Muscle of back (tissue), 13 donors: ENCODE measurements around the gene ELAPOR1. TPM values are rescaled to one million over a fixed set of nuclear protein-coding genes. Genes with fewer than 3 reads are reported as not detected.
A peak's percentile ranks its signal among the peaks of the same experiment; 100 is the strongest.

Experiments used
- DNase-seq, 3 donors: peaks; one replicate each; pipeline versions ENCODE4 v3.0.0 to v3.0.0-alpha.2; 2013
- long read RNA-seq, 9 donors: transcript quantifications; one replicate each; lab custom pipeline, GENCODE V29; 2026
- polyA plus RNA-seq, 10 donors: library from polyadenylated mRNA; unstranded; fragments of 120-200 nt; gene quantifications; one replicate each; pipeline ENCODE4 v1.2.1, GENCODE V29; 2013; ENCODE audit not compliant: insufficient read length in 10 of 10

ELAPOR1 gene
- 1 to 10 TPM in 1 of 10 donors, under 1 TPM in 9; 0.19 to 1.0 (median 0.35) TPM for polyA plus RNA-seq
- long read RNA-seq, donor 1 = 0 reads
- long read RNA-seq, donor 2 = 0 reads
- long read RNA-seq, donor 3 = 0 reads
- long read RNA-seq, donor 4 = 0 reads
- long read RNA-seq, donor 5 = 0 reads
- long read RNA-seq, donor 6 = 0 reads
- long read RNA-seq, donor 7 = 0 reads
- long read RNA-seq, donor 8 = 0 reads
- long read RNA-seq, donor 9 = 0 reads

- DNase-seq = peak in 1 of 3 donors; percentile 74
These were observed at the start of gene ELAPOR1 for GRCh38 chr1:109113590-109114341. TSS of gene ELAPOR1 (plus strand) at chr1:109114115. CDS start at chr1:109114184, 69 bp downstream.

GRCh38 chr1:109065137-109065536 is 48.8 kb upstream of the ELAPOR1 start:
- DNase-seq = no peak

- no peak for DNase-seq
These were observed 46.0 kb upstream of the ELAPOR1 start for GRCh38 chr1:109067883-109068282.

- DNase-seq = no peak
These were observed 44.6 kb upstream of the ELAPOR1 start for GRCh38 chr1:109069294-109069693.

GRCh38 chr1:109075531-109076490 is 38.1 kb upstream of the ELAPOR1 start, which contains the start of gene TAF13:
TSS of gene TAF13 (minus strand) at chr1:109076003. CDS start at chr1:109075947, 56 bp downstream.
- DNase-seq = peak; percentile 95 to 98 (median 96)

- DNase-seq = no peak
These were observed 35.6 kb upstream of the ELAPOR1 start for GRCh38 chr1:109078317-109078716.

GRCh38 chr1:109079240-109079622 is 34.7 kb upstream of the ELAPOR1 start:
- DNase-seq = no peak

- no peak for DNase-seq
These were observed 33.4 kb upstream of the ELAPOR1 start for GRCh38 chr1:109080441-109081082.

GRCh38 chr1:109083501-109083900 is 30.4 kb upstream of the ELAPOR1 start:
- DNase-seq = no peak

- DNase-seq = no peak
These were observed 30.0 kb upstream of the ELAPOR1 start for GRCh38 chr1:109083923-109084322.

GRCh38 chr1:109084563-109085517 is 29.1 kb upstream of the ELAPOR1 start:
- no peak for DNase-seq

GRCh38 chr1:109089242-109090015 is 24.5 kb upstream of the ELAPOR1 start:
- DNase-seq = peak; percentile 67 to 78 (median 72)

- DNase-seq = peak; percentile 94 to 99 (median 95)
These were observed 23.5 kb upstream of the ELAPOR1 start, which contains the start of gene TMEM167B for GRCh38 chr1:109090196-109091077. TSS of gene TMEM167B (plus strand) at chr1:109090764. CDS start at chr1:109090873, 109 bp downstream.

- no peak for DNase-seq
These were observed 22.7 kb upstream of the ELAPOR1 start for GRCh38 chr1:109091078-109091838.

GRCh38 chr1:109091839-109092193 is 22.1 kb upstream of the ELAPOR1 start:
- DNase-seq = no peak

- no peak for DNase-seq
These were observed 19.5 kb upstream of the ELAPOR1 start for GRCh38 chr1:109094377-109094803.

GRCh38 chr1:109094871-109095270 is 19.0 kb upstream of the ELAPOR1 start:
- no peak for DNase-seq

- no peak for DNase-seq
These were observed 18.3 kb upstream of the ELAPOR1 start for GRCh38 chr1:109095631-109096030.
